HG03196 (cell line): ENCODE measurements around the gene BPIFB1.

ENCODE experiments used
- ATAC-seq: cut with Tn5 transposase; IDR thresholded peaks from one replicate; pipeline ENCODE4 v1.9.1; 2021; ENCODE audit not compliant: unreplicated experiment

BPIFB1 gene

DNA sequence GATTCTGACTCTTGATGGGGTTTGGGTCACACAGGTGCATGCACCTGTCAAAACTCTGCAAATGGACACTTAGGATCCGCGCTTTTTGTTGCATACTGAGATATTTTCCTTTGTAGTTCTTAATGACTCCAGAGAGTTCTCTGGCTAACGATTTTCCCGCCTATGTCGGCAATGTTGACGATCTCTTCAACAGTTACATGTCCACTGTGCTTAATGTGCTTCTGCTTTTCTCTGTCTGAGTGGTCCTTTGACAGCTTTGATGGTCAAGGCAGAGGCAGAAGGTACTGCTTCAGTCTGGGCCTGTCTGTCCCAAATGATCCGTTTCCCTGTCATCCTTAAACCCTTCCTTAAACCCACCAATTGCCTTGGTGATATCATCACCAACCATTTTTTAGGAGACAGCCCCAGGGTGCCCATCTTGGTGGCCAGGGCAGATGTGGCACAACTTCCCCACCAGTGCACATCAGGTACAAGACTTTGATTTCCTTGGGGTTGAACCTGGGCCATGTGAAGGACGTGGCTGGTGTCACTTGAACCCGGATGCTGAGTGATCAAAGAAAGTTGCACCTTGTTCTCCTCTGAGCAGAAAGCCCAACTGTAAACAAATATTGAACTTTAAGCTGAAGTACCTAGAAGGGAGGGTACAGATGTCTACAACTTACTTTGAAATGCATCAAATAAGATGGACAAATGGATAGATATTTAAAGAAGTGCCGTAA lies 10.7 kb upstream of the BPIFB1 start:
- no peak for ATAC-seq

DNA sequence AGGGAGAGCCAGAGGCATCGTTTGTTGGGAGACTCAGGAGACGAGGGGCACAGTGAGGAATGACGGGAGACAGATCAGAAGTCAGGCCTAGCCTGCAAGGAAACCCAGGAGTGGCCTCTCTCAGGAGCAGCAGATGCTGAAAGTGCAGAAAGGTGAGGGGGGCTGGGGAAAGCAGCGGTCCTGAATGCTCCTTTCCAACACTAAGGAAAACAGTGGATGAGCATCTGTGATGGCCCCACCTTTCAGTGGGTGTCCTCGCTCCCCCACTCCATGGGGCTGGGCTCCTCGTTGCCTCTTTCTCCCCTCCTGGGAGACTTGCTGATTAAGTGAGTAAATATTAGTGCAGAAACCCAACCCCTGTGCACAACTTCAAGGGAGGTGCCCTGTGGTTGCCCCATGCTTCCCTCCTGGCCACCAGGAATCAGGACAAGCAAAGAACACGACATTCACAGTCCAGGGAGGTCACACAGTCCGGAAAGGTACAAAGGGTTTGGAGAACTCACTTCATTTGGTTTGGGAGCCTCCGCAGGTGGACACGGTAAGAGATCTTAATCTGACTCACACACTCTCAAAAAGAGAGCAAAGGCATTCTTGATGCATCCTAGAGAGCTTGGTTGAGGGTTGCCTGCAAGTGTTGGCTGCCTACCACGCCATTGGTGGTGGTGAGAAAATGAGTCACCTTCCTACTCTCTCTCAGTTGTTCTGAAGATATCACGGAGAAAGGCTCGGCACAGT lies 9.7 kb upstream of the BPIFB1 start:
- no peak for ATAC-seq

DNA sequence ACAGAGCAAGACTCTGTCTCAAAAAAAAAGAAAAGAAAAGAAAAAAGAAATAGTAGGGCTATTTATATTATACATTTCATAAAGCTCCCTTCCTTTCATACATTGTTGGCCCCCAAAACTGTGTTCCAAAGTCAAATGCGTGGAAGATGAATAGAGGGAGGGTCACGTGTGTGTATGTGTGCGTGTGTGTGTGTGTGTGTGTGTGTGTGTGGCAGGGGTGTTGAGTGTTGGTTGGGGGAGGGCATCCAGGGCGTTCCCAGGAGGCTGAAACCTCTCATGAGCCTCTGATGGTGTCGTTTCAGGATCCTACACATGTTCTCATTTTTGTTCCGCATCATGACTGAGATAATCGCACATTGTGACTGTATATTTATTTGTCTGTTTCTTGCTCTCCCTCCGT lies 7.8 kb upstream of the BPIFB1 start:
- ATAC-seq, result no peak

DNA sequence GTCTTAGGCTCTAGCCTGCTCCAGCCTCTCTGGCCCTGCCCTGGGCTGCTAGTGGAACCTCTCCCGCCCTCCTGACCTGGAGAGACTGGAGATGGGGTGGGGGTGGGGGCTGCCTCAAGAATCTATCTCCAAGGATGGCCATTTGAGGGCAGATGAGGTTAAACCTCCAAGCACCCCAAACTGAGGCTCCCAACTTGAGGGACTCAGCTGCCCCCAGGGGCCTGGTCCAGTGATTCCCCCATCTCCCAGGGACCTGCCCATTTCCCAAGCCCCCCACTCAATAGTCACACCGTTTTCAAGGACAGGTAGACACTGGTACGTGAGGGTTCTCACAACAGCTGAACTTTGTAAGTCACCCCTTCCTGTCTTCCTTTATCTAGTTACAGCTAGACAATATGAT lies 7.1 kb upstream of the BPIFB1 start:
- no peak for ATAC-seq

DNA sequence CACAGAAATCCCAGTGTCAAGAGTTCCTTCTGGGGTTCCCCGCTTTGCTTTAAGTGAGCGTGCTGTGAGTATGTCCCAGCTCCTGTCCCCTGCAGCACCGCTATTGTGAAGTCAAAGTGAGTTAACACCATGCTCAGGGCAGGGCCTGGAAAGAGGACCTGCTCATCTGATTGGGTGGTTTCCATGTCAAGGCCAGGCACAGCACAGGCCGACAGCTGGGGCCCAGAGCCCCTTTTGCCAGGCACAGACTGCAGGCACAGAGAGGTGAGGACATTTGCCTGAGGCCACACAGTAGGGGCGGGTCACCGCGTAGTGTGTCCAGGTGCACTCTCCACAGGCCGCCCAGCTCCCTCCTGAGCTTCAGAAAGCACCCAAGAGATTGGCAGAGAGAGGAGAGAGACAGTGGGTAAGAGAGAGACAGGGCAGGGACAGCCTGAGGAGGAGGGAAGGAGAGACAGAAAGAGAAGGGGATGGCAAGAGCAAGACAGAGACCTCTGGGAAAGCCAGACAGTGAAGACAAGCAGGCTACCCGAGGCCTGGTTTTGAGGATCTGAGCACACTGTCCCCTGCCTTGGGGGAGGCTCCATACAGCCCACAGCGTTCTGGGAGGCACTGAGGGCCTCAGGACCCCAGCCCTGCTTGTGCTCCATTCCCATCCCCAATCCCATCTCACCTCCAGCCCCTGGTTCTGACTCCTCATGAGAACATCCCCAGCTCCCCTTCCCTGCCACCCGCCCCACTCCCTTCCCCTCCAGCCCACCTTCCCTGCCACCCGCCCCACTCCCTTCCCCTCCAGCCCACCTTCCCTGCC lies 6.5 kb upstream of the BPIFB1 start:
- ATAC-seq, result no peak

DNA sequence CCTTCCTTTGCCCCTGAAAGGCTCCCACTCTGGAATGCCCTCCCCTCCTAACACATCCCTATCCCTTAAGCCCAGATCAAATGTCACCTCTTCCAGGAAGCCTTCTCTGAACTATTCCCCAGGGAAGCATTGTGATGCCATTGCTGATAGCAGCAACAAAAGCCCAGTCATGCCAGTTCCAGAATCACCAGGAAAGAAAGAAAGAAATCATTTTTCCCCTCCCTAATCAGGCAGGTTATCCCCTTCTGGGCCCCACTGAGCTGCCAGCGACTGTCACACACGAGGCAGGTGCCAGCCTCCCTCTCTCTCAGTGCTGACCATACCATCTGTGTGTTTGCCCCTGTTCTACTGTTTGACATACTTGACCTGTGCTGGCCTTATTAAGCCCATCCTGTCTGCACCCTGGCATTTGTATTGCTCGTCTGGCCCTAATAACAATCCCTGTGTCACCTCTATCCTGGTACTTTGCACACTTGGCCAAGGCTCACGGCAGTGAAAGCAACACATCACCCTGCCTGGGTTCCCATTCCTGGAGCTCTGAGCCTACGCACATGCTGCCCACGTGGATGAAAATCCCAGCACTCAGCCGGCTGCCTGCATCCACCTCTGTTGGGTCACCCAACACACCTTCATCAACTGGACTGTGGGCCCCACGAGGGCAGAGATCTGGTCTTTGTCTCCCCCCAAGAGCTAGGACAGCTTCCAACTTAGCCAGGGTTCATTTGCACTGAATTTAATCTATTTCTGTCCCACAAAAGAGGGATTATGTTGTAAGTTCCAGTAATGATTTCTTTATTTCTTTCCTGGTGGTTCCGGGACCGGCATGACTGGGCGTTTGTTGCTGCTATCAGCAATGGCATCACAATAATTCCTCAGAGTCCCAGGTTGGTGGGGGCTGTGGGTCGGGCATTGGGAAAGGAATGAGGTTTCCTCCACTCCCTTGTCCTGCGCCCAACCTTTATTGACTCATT lies 5.3 kb upstream of the BPIFB1 start:
- ATAC-seq, result no peak

DNA sequence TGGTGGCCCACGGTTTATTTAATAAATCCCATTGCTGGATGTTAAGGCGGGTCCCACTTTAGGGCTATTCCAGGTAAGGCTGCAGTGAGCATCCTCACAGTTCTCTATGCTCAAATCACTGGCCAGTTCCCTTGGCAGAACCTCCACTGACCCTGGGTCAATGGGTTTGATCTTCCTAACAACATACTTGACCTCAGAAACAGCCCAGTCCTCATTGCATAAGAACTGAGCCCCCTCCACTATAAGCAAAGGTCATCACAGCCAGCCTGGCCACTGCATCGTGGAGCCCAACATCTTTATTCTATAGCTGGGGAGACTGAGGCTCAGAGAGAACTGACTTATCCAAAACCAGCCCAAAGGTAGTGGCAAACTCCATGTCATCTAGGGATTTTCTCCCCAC lies 4.3 kb upstream of the BPIFB1 start:
- no peak for ATAC-seq

DNA sequence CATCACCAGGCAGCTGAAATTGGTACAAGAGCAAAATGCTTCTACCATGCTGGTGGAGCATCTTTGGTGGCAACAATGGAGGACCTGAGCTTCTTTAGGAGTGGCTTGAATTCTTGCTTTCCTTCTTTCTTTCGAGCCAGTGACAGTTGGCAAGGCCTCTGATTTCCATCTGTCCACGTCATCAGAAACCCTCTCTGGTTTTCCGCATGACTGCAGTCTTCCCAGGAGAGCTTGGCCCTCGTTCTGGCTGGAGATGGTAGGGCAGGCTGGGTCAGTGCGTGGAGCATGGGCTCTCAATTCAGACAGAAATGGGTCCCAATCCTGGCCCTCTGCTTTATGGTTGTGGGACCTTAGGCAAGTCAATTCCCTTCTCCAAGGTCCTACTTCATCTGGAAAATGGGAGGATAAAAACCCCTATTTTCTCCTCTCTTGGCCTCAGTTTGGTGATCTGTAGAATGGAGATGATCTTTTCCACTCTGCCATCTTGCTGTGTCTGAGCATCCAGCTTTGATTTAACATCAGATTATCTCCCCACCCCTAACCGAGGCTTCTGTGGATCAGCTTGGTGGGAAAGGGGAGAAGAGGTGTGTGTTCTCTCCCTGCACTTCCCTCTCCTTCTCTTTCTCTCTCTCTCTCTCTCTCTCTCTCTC lies 3.6 kb upstream of the BPIFB1 start:
- no peak for ATAC-seq

DNA sequence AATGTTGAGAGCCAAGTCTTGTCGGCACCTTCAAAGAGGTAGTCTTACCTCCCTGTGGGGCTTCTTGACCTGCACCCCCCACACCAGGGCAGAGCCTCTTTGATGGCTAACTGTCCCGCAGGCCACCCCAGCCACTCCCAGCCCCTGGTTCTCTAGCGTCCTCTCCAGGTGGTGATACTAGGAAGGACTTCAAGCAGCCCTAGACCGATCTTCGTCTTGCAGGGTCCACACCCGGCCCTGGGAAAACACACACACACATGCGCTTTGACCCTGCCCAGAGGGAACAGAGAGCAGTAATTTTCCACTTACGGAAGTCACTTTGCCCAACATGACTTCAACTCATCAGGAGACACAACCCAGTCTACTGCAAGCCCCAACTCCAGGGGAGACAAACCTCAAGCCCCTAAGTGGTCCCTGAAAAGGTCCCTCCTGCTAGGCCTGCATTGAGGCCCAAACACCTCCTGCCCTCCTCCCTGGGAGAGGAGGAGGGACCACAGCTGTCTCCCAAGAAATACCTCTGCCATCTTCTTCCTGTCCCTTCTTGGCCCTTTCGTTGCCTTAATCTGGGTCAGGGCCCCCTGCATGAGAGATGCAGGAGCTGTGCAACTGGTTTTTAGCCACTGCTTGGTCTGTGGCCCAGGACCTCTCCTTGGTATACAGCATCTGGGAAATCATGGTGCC lies 2.9 kb upstream of the BPIFB1 start:
- no peak for ATAC-seq

DNA sequence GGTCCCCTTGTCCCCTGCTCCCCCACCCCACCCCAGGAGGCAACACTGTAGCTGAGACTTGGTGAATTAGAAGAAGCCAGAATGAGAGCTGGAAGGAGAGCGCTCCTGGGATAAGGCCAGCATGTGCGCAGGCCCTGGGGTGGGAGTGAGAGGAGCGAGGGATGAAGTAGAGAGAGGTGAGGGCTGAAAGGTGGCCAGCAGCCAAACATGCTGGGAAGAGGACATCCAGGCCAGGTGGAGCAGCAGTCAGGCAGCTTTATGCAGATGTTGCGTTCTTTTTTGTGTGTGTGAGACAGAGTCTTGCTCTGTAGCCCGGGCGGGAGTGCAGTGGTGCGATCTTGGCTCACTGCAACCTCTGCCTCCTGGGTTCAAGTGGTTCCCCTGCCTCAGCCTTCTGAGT lies 2.2 kb upstream of the BPIFB1 start:
- no peak for ATAC-seq

DNA sequence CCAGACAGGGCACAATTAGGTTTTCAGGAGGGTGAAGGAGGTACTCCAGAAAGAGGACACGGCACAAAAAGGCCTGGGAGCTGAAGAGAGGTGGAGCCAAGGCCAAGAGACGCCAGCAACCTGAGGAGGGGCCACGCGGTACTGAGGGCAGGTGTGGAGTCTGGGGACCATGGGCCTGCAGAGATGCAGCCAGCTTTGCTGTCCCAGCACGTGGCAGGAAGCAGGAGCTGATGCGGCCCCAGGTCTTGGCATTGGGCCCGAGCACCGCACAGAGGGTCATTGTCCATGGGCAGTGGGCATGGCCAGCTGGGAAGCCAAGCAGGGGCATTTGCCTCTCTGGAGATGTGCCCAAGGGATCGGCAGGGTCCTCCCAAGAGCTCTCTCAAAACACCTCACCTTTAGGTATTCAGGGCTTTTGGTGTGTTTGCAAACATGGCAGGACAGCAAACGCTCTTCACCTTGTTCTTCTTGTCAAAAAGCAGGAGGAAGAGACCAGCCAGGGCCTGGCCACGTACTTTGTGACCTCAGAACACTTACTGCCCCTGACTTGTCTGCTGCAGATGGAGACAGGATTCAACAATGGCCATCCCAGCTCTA lies 1.4 kb upstream of the BPIFB1 start:
- no peak for ATAC-seq

DNA sequence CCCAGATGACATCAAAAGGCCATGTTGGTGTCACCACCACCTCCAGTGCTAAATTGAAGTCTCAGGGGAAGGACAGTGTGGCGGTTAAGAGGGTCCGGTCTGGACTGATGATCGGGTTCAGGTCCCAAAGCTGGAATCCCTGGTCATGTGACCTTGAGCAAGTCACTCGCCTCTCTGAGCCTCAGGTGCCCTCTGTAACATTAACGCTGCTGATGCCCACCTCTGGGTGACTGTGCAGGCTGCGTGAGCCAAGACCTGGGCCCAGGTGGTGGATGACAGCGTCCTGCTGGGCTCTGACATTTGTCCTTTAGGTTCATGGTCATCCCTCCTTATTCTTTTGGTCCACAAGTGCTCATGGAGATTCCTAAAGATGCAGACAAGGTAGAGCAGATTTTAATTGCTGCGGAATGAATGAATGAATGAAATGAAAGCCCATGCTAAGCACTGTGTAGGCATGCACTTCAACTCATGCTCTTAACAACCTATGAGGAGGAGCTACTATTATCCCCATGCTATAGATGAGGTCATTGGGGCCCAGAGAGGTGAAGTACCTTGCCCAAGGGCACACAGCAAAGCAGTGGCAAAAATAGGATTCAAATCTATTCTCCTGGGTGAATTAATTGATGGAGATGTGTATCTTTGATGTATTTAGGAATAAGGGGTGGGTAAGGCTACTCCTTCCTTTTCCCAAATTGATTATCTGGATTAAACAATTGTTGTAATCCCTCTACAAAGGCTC lies 649 bp upstream of the BPIFB1 start:
- no peak for ATAC-seq

DNA sequence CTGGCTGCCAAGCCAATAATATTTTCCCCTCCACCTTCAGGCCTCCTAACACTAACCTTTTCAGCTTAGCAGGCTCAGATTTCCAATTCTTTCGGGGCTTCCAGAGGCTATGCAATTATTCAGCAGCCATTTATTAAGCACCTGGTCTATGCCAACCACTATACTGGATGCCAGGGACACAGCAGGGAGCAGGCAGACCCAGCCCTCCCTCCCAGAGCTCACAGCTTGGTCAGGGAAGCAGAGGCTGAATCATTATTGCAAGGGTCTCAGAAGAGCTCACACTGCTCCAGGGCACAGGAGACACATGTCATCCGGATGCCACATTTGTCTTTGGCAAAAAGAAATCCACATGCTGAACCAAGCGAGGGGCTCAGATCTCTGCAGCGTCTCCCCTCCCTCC lies 1.3 kb downstream of the BPIFB1 start:
- ATAC-seq, result no peak

DNA sequence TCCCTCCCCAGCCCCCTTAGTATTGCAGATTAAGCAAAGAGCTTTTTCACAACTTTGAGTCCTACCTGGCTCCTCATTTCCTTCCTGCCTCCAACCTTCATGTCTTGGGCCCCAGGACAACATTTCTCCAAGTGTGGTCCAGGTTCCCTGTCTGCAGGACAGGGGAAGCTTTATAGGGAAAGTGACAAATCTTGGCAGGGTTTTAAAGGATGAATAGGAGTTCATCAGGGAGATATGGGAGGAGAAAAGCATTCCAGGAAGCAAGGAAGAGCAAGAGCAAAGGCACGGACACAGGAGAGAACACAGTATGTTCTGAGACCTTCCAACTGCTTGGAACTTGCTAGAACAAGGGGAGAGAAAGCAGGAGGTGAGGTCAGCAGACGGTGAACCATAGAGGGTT lies 1.9 kb downstream of the BPIFB1 start:
- ATAC-seq, result no peak

DNA sequence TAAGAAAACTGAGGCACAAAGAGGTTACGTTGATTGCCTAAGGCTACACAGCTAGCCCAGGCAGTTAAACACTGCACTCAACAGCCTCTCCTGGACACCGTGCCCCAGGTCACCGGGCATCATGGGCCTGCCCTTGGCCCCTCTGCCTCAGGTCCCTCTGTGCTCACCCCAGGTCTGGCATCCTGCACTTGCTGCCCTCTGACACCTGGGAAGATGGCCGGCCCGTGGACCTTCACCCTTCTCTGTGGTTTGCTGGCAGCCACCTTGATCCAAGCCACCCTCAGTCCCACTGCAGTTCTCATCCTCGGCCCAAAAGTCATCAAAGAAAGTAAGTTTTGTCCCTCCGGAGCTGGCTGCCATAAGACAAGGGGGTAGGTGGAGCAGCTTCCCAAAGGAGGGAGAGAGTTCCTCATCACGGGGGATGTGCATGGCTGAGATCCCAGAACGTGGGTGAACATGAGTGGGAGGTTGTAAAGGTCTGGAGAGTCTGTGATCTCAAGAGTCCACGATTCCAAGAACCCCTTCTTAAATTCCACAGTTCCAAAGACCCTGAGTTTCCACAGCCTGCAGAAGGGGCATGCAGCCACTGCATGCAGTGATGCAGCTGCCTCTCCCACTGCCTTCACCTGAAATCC lies 3.0 kb downstream of the BPIFB1 start:
- ATAC-seq, result no peak

DNA sequence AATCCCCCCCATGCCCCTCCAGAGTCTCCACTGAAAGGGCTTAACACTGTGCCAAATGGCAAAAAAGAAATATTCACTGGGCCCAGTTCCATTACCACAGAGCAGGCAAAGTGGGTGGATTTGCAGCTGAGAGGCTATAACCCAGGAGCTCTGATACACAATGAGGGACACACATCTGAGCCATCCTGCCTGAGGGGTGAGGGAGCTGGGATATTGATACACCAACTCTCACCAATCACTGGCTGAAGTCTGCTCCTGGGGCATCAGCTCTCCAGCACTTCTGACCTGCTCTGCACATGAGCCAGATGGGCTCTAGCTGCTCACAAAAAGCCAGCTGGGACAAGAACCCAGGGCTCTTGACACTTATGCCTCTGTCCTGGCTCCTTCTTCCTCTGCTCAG lies 4.9 kb downstream of the BPIFB1 start:
- no peak for ATAC-seq

DNA sequence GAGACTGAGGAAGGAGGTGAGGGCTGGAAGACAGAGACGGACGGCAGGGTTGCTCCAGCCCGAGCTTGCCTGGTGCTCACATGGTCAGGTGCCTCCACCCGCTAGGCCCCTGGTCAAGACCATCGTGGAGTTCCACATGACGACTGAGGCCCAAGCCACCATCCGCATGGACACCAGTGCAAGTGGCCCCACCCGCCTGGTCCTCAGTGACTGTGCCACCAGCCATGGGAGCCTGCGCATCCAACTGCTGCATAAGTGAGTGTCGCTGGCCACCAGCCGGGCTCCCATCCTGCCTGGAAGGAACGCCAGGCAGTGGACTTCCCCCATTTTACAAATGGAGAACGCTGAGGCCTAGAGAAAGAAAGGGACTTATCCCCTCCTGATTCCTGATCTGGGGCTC lies 7.8 kb downstream of the BPIFB1 start:
- no peak for ATAC-seq

DNA sequence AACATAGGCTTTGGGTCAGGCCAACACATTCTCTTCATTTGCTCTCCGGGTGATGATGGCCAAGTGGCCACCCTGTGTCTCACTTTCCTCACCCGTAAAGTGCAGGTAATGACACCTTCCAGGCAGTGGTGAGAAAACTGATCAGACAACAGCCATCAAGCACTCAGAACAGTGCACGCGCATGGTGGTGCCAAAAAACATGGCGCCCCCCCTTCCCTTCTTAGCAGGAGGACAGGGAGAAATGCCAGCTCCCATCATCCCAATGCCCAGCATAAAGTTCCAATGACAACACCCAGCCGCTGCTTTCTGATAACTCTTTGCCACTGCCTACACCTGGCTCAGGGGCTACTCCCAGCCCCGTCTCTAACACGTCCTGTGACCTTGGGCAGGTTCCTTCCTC lies 8.4 kb downstream of the BPIFB1 start:
- no peak for ATAC-seq
